Suprapubic skin (tissue), 3 donors: ENCODE data around the gene CDC5L.

ENCODE experiments used
- CTCF ChIP-seq, 2 donors: fragments of 200-600 bp in 1 of 2; fragments of 450-650 bp in 1 of 2; sonication (generic) in 1 of 2; IDR thresholded peaks; one replicate each; pipeline ENCODE4 v1.5.1; 2016 to 2019; ENCODE audit warnings: antibody characterized with exemption in 2 of 2, mild to moderate bottlenecking in 1 of 2, moderate library complexity in 1 of 2
- EP300 ChIP-seq: sonication (generic); formaldehyde crosslinking; IDR thresholded peaks from one replicate; pipeline ENCODE4 v1.6.1; 2017; ENCODE audit warnings: antibody characterized with exemption

- no peak for TF ChIP-seq CTCF (IDR thresholded peaks at IDR 0.05)
- no peak for TF ChIP-seq EP300
Measured at GRCh38 chr6:44487002-44487401, 99.5 kb downstream of the CDC5L start.
